PFSK-1 (cell line): ENCODE results near the gene EML1.

ENCODE experiments used
- POLR2AphosphoS5 ChIP-seq: IDR thresholded peaks from 2 replicates; pipeline ENCODE4 v1.6.1; 2012; ENCODE audit warnings: low read depth, mild to moderate bottlenecking, control low read depth, low read length, moderate library complexity
- SIN3A ChIP-seq: IDR thresholded peaks from 2 replicates; pipeline ENCODE4 v1.6.1; 2012; ENCODE audit warnings: mild to moderate bottlenecking, low read length, moderate library complexity, borderline replicate concordance; ENCODE audit not compliant: insufficient read depth
- TAF1 ChIP-seq: IDR thresholded peaks from 2 replicates; pipeline ENCODE4 v1.6.1; 2012; ENCODE audit warnings: low read length, control low read depth, borderline replicate concordance; ENCODE audit not compliant: insufficient read depth
- TF ChIP-seq, protein P1 (sequence below), 2 experiments: IDR thresholded peaks; 2 replicates each; pipeline versions ENCODE4 v1.6.1 to v1.8.0; 2011 to 2012; ENCODE audit warnings: low read depth in 2 of 2, low read length in 2 of 2, control low read depth in 1 of 2, inconsistent platforms in 1 of 2, mild to moderate bottlenecking in 1 of 2, moderate library complexity in 1 of 2; ENCODE audit not compliant: insufficient read depth in 1 of 2

DNA sequence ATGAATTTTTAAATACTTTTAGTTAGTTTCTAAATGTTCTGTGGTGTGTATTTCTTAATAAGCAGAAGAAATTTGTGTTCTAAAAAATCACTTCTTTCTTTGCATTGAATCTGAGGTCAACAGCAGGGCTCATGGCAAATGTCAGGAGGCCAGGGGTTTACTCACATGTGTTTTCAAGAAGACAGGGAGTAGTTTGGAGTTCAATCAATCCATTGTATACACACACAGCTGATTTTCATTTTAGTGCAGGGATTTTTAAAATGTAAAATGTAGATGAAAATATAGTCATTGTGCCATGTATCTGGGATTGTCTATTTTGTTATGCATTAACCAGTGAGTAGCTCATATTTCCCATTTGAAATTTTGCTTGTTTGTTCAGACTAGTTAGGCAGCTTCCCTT is 62.1 kb downstream of the EML1 start:
- no peak for TF ChIP-seq SIN3A
- TF ChIP-seq POLR2AphosphoS5 = no peak
- no peak for TF ChIP-seq TAF1
- TF ChIP-seq, protein P1, sequence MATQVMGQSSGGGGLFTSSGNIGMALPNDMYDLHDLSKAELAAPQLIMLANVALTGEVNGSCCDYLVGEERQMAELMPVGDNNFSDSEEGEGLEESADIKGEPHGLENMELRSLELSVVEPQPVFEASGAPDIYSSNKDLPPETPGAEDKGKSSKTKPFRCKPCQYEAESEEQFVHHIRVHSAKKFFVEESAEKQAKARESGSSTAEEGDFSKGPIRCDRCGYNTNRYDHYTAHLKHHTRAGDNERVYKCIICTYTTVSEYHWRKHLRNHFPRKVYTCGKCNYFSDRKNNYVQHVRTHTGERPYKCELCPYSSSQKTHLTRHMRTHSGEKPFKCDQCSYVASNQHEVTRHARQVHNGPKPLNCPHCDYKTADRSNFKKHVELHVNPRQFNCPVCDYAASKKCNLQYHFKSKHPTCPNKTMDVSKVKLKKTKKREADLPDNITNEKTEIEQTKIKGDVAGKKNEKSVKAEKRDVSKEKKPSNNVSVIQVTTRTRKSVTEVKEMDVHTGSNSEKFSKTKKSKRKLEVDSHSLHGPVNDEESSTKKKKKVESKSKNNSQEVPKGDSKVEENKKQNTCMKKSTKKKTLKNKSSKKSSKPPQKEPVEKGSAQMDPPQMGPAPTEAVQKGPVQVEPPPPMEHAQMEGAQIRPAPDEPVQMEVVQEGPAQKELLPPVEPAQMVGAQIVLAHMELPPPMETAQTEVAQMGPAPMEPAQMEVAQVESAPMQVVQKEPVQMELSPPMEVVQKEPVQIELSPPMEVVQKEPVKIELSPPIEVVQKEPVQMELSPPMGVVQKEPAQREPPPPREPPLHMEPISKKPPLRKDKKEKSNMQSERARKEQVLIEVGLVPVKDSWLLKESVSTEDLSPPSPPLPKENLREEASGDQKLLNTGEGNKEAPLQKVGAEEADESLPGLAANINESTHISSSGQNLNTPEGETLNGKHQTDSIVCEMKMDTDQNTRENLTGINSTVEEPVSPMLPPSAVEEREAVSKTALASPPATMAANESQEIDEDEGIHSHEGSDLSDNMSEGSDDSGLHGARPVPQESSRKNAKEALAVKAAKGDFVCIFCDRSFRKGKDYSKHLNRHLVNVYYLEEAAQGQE (IDR thresholded peaks at IDR 0.05; ENCODE audit: insufficient read depth in 1 of 2, low read depth in 2 of 2, low read length in 2 of 2) = no peak
